K562 (cell line): Measurements from ENCODE around the gene KCNK7. TPM values are rescaled to one million over a fixed set of nuclear protein-coding genes. Genes with fewer than 3 reads are reported as not detected.

Source experiments
- ATAC-seq: fragments of 200-7000 bp; cut with Tn5 transposase; 3 replicates; pipeline ENCODE4 v1.9.1; 2020; ENCODE audit warnings: moderate library complexity
- BruUV-seq: library from RNA; stranded (reverse); fragments of 400-500 nt; replicated peaks from 2 replicates; lab custom pipeline; 2021; lab: Mats Ljungman, UMichigan
- CTCF ChIA-PET: fragments of 300-600 bp; formaldehyde crosslinking; extraction: SDS; loops from one replicate; lab custom pipeline; 2021; ENCODE audit warnings: low intra/inter-chr PET ratio; lab: Yijun Ruan, JAX
- POLR2A ChIA-PET: fragments of 300-600, 350-650 bp; sonication (Branson Sonifier 250); formaldehyde crosslinking; extraction: SDS; loops from one replicate; lab custom pipeline; 2021; ENCODE audit warnings: antibody characterized with exemption, inconsistent platforms; lab: Yijun Ruan, JAX
- DNase-seq, 4 experiments: peaks; one replicate each; pipeline versions ENCODE4 v3.0.0 to v3.0.0-alpha.2; 2011 to 2018; ENCODE audit warnings: low spot score in 3 of 4, mixed read lengths in 3 of 4; ENCODE audit errors: extremely low read depth in 1 of 4
- FAIRE-seq: peaks from 2 replicates; lab custom pipeline; 2011; peaks lifted over from hg19 to GRCh38; lab: Jason Lieb, UNC
- H2AFZ ChIP-seq: 2 replicates; pipeline ENCODE4 v1.6.0; 2011; ENCODE audit warnings: low read depth, low read length, control low read depth, inconsistent platforms
- H3K27ac ChIP-seq: fragments of 200-600 bp; 3 replicates; pipeline ENCODE4 v1.8.0; 2011; ENCODE audit warnings: low read depth, mild to moderate bottlenecking, control low read depth, inconsistent platforms, low read length, moderate library complexity, mixed read lengths; ENCODE audit errors: extremely low read depth
- H3K27me3 ChIP-seq, 2 experiments: fragments of 300-600 bp in 1 of 2; 2 replicates in 1 of 2; 3 replicates in 1 of 2; pipeline versions ENCODE4 v1.6.0 to v1.8.0; 2011; ENCODE audit warnings: inconsistent platforms in 2 of 2, low read length in 2 of 2, mild to moderate bottlenecking in 1 of 2, mixed read lengths in 1 of 2, moderate library complexity in 1 of 2; ENCODE audit not compliant: control insufficient read depth in 2 of 2, insufficient read depth in 2 of 2
- H3K36me3 ChIP-seq: fragments of 300-600 bp; 3 replicates; pipeline ENCODE4 v1.8.0; 2011; ENCODE audit warnings: mild to moderate bottlenecking, low read length, inconsistent platforms; ENCODE audit not compliant: control insufficient read depth, insufficient read depth
- H3K4me1 ChIP-seq, 2 experiments: fragments of 200-600 bp in 1 of 2; replicated peaks in 1 of 2; 2 replicates in 1 of 2; 3 replicates in 1 of 2; pipeline versions ENCODE4 v1.5.1 to v1.8.0; 2011; ENCODE audit warnings: inconsistent platforms in 2 of 2, low read length in 2 of 2, mild to moderate bottlenecking in 1 of 2, mixed read lengths in 1 of 2, moderate library complexity in 1 of 2; ENCODE audit not compliant: control insufficient read depth in 2 of 2, insufficient read depth in 2 of 2
- H3K4me2 ChIP-seq: 2 replicates; pipeline ENCODE4 v1.6.1; 2011; ENCODE audit warnings: low read length, control low read depth, inconsistent platforms, mixed read lengths; ENCODE audit not compliant: insufficient read depth
- H3K4me3 ChIP-seq: fragments of 200-600 bp; sonication (generic), shearing (Covaris generic); 2 replicates; pipeline ENCODE4 v1.5.1; 2016; ENCODE audit warnings: control low read depth, inconsistent platforms
- H3K79me2 ChIP-seq: fragments of 200-600 bp; 3 replicates; pipeline ENCODE4 v1.8.0; 2011; ENCODE audit warnings: low read length, inconsistent platforms; ENCODE audit not compliant: control insufficient read depth, insufficient read depth
- H3K9ac ChIP-seq, 2 experiments: 2 replicates each; pipeline versions ENCODE4 v1.6.0 to v1.6.1; 2011; ENCODE audit warnings: low read depth in 2 of 2, low read length in 2 of 2, control low read depth in 1 of 2, inconsistent platforms in 1 of 2, mild to moderate bottlenecking in 1 of 2, mixed read lengths in 1 of 2; ENCODE audit not compliant: insufficient read depth in 1 of 2
- H3K9me1 ChIP-seq: one replicate; pipeline ENCODE4 v1.6.0; 2011; ENCODE audit warnings: inconsistent platforms, mild to moderate bottlenecking, low read length, moderate library complexity; ENCODE audit not compliant: control insufficient read depth, insufficient read depth
- H3K9me3 ChIP-seq: replicated peaks from 2 replicates; pipeline ENCODE4 v1.5.1; 2011; ENCODE audit warnings: low read depth, low read length, inconsistent platforms; ENCODE audit not compliant: control insufficient read depth, insufficient read depth
- H4K20me1 ChIP-seq: replicated peaks from 2 replicates; pipeline ENCODE4 v1.6.1; 2011; ENCODE audit warnings: low read length, inconsistent platforms, mixed read lengths; ENCODE audit not compliant: control insufficient read depth, insufficient read depth
- ARHGAP35 ChIP-seq: fragments of 450-650 bp; IDR thresholded peaks from 2 replicates; pipeline ENCODE4 v1.6.1; 2018; ENCODE audit not compliant: partially characterized antibody
- CBFA2T2 ChIP-seq: fragments of 450-650 bp; conservative IDR thresholded peaks from 2 replicates; pipeline ENCODE4 v1.6.1; 2017; ENCODE audit warnings: mild to moderate bottlenecking
- CBFA2T3 ChIP-seq: fragments of 450-650 bp; IDR thresholded peaks from 2 replicates; pipeline ENCODE4 v1.6.1; 2017
- CC2D1A ChIP-seq: fragments of 450-650 bp; IDR thresholded peaks from 2 replicates; pipeline ENCODE4 v1.6.1; 2017; ENCODE audit warnings: mild to moderate bottlenecking
- NCOR1 ChIP-seq: fragments of 450-650 bp; IDR thresholded peaks from 2 replicates; pipeline ENCODE4 v1.6.1; 2016; ENCODE audit warnings: mild to moderate bottlenecking, moderate library complexity
- NFYB ChIP-seq: IDR thresholded peaks from 2 replicates; pipeline ENCODE4 v1.6.1; 2011; ENCODE audit warnings: mild to moderate bottlenecking, moderate library complexity; ENCODE audit not compliant: insufficient read length; ENCODE audit errors: extremely low read depth
- PHB2 ChIP-seq: fragments of 450-650 bp; IDR thresholded peaks from 2 replicates; pipeline ENCODE4 v1.6.1; 2017; ENCODE audit warnings: low read depth
- RBFOX2 ChIP-seq: fragments of 200-400 bp; formaldehyde crosslinking; IDR thresholded peaks from 2 replicates; pipeline ENCODE4 v1.6.1; 2017; ENCODE audit warnings: low read depth, mild to moderate bottlenecking, low read length, moderate library complexity
- SAFB2 ChIP-seq: fragments of 200-400 bp; formaldehyde crosslinking; IDR thresholded peaks from 2 replicates; pipeline ENCODE4 v1.6.1; 2018; ENCODE audit warnings: borderline replicate concordance, low read length, low read depth, moderate library complexity; ENCODE audit not compliant: severe bottlenecking
- ZNF263 ChIP-seq: sonication (generic); formaldehyde crosslinking; IDR thresholded peaks from 2 replicates; pipeline ENCODE4 v1.8.0; 2022; ENCODE audit warnings: mild to moderate bottlenecking, missing genetic modification reagents, borderline replicate concordance
- WGBS: fragments of 100-300 bp; shearing (Covaris generic); methylation state at CpG from one replicate; pipeline ENCODE4 v1.1.6; 2016; ENCODE audit warnings: low coverage, mixed read lengths; ENCODE audit not compliant: insufficient coverage; ENCODE audit errors: missing lambda C conversion rate; 5-methylcytosine and 5-hydroxymethylcytosine counted together
- in situ Hi-C: fragments of 300-500 bp; cut with MboI; formaldehyde crosslinking; loops from 4 replicates; pipeline ENCODE4 v1.15.0; 2018; ENCODE audit warnings: inconsistent platforms, mixed read lengths
- intact Hi-C: fragments of 100-400 bp; cut with micrococcal nuclease; formaldehyde crosslinking; loops from 2 replicates; pipeline ENCODE4 v1.14.2; 2022
- polyA plus RNA-seq, 8 experiments: library from polyadenylated mRNA; depleted of rRNA in 4 of 8; stranded (reverse) in 5 of 8; unstranded in 3 of 8; fragments of >200 nt; fragmentation: Nextera tagmentation in 2 of 8; fragmentation: Illumina TruSeq in 1 of 8; extraction: Ambion mirVana in 2 of 8; extraction: Trizol in 1 of 8; gene quantifications; 2 replicates each; pipeline versions ENCODE4 v1.2.1 to v1.2.3, GENCODE V29; 2011 to 2014; ENCODE audit warnings: inconsistent platforms in 1 of 8, missing spikeins in 1 of 8
- total RNA-seq, 7 experiments: library from RNA; depleted of rRNA in 6 of 7; stranded (reverse); fragments of >200 nt in 6 of 7; fragmentation: Illumina TruSeq in 2 of 7; extraction: Trizol in 2 of 7; gene quantifications; 2 replicates each; pipeline versions ENCODE4 v1.2.1 to v1.2.3, GENCODE V29; 2011 to 2021; ENCODE audit warnings: low replicate concordance in 1 of 7
- TF ChIP-seq, protein P1 (sequence below): sonication (generic); formaldehyde crosslinking; IDR thresholded peaks from 2 replicates; pipeline ENCODE4 v1.9.0; 2022; ENCODE audit warnings: mild to moderate bottlenecking, missing genetic modification reagents

The KCNK7 gene
- total and polyA plus RNA-seq, 9 of the 15 experiments (the other 6 are each of a cell fraction or from before 2014, with no cell fraction given), result 0.07 to 0.40 TPM; not detected in 7

DNA sequence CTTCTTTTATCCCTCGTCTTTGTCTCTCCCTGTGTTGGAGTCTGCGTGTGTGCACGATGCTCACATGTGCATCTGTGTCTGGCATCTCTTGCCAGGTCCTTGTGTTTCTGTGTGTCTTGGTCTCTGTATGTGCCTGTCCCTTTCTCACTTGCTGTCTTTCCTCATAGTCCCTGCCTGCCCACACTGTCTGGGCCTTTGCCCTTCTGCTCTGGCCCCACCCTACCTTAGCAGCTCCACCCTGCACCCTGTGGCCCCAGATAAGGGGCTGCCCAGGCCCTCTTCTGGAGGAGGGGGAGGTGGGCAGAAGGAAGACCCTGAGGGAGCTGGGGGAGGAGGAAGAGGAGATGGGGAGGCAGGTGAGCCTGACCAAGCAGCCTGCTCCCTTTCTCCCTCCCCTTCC, 16.9 kb downstream of the KCNK7 start:
- ATAC-seq (no peak), DNase-seq (peak in 2 of 4 experiments; percentile 36 to 52), FAIRE-seq (no peak)
- WGBS, result 58% methylated on average over 3 of the region's 3 CpGs
- Histone ChIP-seq H3K9me1 (peaks cover 5% of the 10 kb centered on the region), H3K27me3 (no peaks in the 10 kb centered on the region; a peak in 1 of 5 replicates), H2AFZ (no peak overlapping the region), H3K4me2 (peak overlapping the region; percentile 50), H3K4me1 (peaks cover 37 to 83% of the 10 kb centered on the region in 2 experiments), H3K79me2 (peaks cover 34% of the 10 kb centered on the region), H3K36me3 (peaks cover 56% of the 10 kb centered on the region; the same call in 2 of the 3 replicates), H3K27ac (peak overlapping the region; percentile 22; the same call in 1 of the 3 replicates), H3K4me3 (no peak overlapping the region), H3K9ac (peak overlapping the region; percentile 76 to 95), H3K9me3 (no peaks in the 10 kb centered on the region), H4K20me1 (no peaks in the 10 kb centered on the region)
- no TSS peak for BruUV-seq
- intact Hi-C loops (no loop called here), in situ Hi-C loops (no loop called here)
- CTCF ChIA-PET, result no interaction called here
- POLR2A ChIA-PET, result interaction anchor here (1.0 to 1.7 kb wide), 4 partner anchors 8 to 155 kb away, joined by 3 to 4 read pairs (median 4); no protein-coding TSS in a partner anchor
- TF ChIP-seq ZNF263 (peak; percentile 27; the same call in 1 of the 2 replicates), PHB2 (no peak), ARHGAP35 (no peak), CC2D1A (no peak), NCOR1 (peak; percentile 32; the same call in 1 of the 2 replicates), CBFA2T2 (0 out of 2 replicates have a peak, but pooled peaks have one; percentile 6), RBFOX2 (0 out of 2 replicates have a peak, but pooled peaks have one; percentile 3), CBFA2T3 (peak; percentile 53; the same call in 1 of the 2 replicates), NFYB (no peak), SAFB2 (no peak)
- TF ChIP-seq, protein P1, sequence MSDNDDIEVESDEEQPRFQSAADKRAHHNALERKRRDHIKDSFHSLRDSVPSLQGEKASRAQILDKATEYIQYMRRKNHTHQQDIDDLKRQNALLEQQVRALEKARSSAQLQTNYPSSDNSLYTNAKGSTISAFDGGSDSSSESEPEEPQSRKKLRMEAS, result peak; percentile 32; the same call in 1 of the 2 replicates
